MM.1S (cell line): ENCODE measurements around the gene PEX14.

Experiments
- DNase-seq: peaks from one replicate; pipeline ENCODE4 v3.0.0-alpha.2; 2015
- H2AFZ ChIP-seq: fragments of 300-600 bp; sonication (generic); 2 replicates; pipeline ENCODE4 v1.6.0; 2016; ENCODE audit warnings: antibody characterized with exemption, low read length
- H3F3A ChIP-seq: fragments of 300-600 bp; sonication (generic); 2 replicates; pipeline ENCODE4 v1.6.1; 2016; ENCODE audit warnings: mild to moderate bottlenecking, antibody characterized with exemption, low read length, moderate library complexity, mixed read lengths; ENCODE audit not compliant: insufficient read depth
- H3K27ac ChIP-seq: fragments of 300-600 bp; sonication (generic); 2 replicates; pipeline ENCODE4 v1.5.1; 2016; ENCODE audit warnings: mild to moderate bottlenecking, low read length
- H3K27me3 ChIP-seq: fragments of 300-600 bp; sonication (generic); replicated peaks from 2 replicates; pipeline ENCODE4 v1.6.0; 2016; ENCODE audit warnings: low read length; ENCODE audit not compliant: insufficient read depth
- H3K36me3 ChIP-seq: fragments of 300-600 bp; sonication (generic); replicated peaks from 2 replicates; pipeline ENCODE4 v1.6.1; 2016; ENCODE audit warnings: mild to moderate bottlenecking, low read length, mixed read lengths; ENCODE audit not compliant: insufficient read depth
- H3K4me1 ChIP-seq: fragments of 300-600 bp; sonication (generic); 2 replicates; pipeline ENCODE4 v1.6.1; 2016; ENCODE audit warnings: low read length, mixed read lengths
- H3K4me2 ChIP-seq: fragments of 300-600 bp; sonication (generic); 2 replicates; pipeline ENCODE4 v1.6.0; 2016; ENCODE audit warnings: low read depth, low read length
- H3K4me3 ChIP-seq: fragments of 300-600 bp; sonication (generic); 2 replicates; pipeline ENCODE4 v1.5.1; 2016; ENCODE audit warnings: low read length, mixed read lengths
- H3K79me2 ChIP-seq: fragments of 300-600 bp; sonication (generic); 2 replicates; pipeline ENCODE4 v1.6.1; 2016; ENCODE audit warnings: mixed run types, low read length, mixed read lengths
- H3K9ac ChIP-seq: fragments of 300-600 bp; sonication (generic); 2 replicates; pipeline ENCODE4 v1.6.1; 2016; ENCODE audit warnings: low read length, mixed read lengths
- H3K9me2 ChIP-seq: fragments of 300-600 bp; sonication (generic); replicated peaks from 2 replicates; pipeline ENCODE4 v1.6.1; 2016; ENCODE audit warnings: mild to moderate bottlenecking, low read length, mixed read lengths; ENCODE audit not compliant: insufficient read depth
- H3K9me3 ChIP-seq: fragments of 300-600 bp; sonication (generic); replicated peaks from 2 replicates; pipeline ENCODE4 v1.6.1; 2016; ENCODE audit warnings: mild to moderate bottlenecking, low read length, mixed read lengths; ENCODE audit not compliant: insufficient read depth
- H4K20me1 ChIP-seq: fragments of 300-600 bp; sonication (generic); 2 replicates; pipeline ENCODE4 v1.6.1; 2016; ENCODE audit warnings: mild to moderate bottlenecking, low read length, moderate library complexity, mixed read lengths; ENCODE audit not compliant: insufficient read depth
- EZH2 ChIP-seq: fragments of 300-600 bp; sonication (generic); optimal IDR thresholded peaks from 2 replicates; pipeline ENCODE3; 2017; ENCODE audit warnings: low read depth, mild to moderate bottlenecking, antibody characterized with exemption, low read length, mixed read lengths
- EZH2phosphoT487 ChIP-seq: fragments of 300-600 bp; sonication (generic); IDR thresholded peaks from 2 replicates; pipeline ENCODE4 v1.6.1; 2018; ENCODE audit warnings: antibody characterized with exemption, low read length
- TF ChIP-seq, protein P1 (sequence below): fragments of 300-600 bp; sonication (generic); IDR thresholded peaks from 2 replicates; pipeline ENCODE4 v1.5.1; 2016; ENCODE audit warnings: antibody characterized with exemption, low read length, mixed read lengths

PEX14 gene

DNA sequence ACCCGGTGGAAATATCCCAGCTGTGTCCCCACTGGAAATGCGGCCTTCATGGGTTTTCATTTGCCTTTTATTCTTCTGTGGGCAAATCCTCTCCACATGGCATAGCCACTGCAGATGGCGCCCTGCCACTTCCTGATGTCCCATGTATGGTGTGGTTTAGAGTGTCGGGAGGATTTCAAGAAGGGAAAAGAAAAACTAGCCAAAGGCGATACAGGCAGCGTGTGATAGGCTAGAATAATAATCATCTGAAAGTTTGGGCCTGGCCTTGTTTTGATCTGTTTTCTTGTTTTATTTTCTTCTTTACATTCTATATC, 123.6 kb downstream of the PEX14 start:
- Histone ChIP-seq H3K9me3 (no peaks in the 10 kb centered on the region), H2AFZ (no peak overlapping the region), H3K79me2 (no peaks in the 10 kb centered on the region), H3K4me2 (no peak overlapping the region), H4K20me1 (0 out of 2 replicates have a peak, but pooled peaks cover 3% of the 10 kb centered on the region), H3K9ac (no peak overlapping the region), H3K27ac (no peak overlapping the region), H3K4me1 (no peaks in the 10 kb centered on the region), H3K27me3 (no peaks in the 10 kb centered on the region), H3K9me2 (no peaks in the 10 kb centered on the region), H3K36me3 (no peaks in the 10 kb centered on the region), H3F3A (no peaks in the 10 kb centered on the region), H3K4me3 (no peak overlapping the region)
- TF ChIP-seq EZH2phosphoT487 (no peak), EZH2 (no peak)
- TF ChIP-seq, protein P1, sequence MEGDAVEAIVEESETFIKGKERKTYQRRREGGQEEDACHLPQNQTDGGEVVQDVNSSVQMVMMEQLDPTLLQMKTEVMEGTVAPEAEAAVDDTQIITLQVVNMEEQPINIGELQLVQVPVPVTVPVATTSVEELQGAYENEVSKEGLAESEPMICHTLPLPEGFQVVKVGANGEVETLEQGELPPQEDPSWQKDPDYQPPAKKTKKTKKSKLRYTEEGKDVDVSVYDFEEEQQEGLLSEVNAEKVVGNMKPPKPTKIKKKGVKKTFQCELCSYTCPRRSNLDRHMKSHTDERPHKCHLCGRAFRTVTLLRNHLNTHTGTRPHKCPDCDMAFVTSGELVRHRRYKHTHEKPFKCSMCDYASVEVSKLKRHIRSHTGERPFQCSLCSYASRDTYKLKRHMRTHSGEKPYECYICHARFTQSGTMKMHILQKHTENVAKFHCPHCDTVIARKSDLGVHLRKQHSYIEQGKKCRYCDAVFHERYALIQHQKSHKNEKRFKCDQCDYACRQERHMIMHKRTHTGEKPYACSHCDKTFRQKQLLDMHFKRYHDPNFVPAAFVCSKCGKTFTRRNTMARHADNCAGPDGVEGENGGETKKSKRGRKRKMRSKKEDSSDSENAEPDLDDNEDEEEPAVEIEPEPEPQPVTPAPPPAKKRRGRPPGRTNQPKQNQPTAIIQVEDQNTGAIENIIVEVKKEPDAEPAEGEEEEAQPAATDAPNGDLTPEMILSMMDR: no peak
- no peak for DNase-seq

DNA sequence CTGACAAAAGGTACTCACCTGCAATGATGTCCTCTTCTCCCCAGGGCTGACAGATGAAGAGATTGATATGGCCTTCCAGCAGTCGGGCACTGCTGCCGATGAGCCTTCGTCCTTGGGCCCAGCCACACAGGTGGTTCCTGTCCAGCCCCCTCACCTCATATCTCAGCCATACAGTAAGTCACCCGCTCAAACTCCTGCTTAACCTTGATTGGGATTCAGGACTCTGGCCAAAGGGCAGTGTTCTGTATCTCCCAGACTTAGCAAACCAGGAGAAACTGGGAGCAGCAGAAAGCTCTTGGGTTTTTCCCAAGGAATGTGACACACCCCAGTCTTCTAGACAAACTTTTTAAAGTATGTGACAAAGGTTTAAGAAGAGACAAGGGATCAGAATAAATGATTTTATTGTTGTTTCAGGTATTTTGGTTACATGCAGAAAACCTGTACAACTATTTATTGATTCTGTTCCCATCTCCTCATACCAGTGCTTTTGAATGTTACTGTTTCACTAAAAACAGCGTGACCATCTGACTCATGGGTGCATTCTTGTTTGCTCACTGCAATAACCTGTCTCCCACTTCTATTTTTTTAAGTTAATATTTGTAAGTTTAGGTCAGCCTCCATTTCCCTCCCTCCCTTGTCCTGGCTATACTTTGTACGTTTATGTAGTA, 124.6 kb downstream of the PEX14 start:
- Histone ChIP-seq H3F3A (no peaks in the 10 kb centered on the region), H3K9ac (no peak overlapping the region), H2AFZ (no peak overlapping the region), H4K20me1 (0 out of 2 replicates have a peak, but pooled peaks cover 3% of the 10 kb centered on the region), H3K4me1 (no peaks in the 10 kb centered on the region), H3K4me2 (no peak overlapping the region), H3K9me2 (no peaks in the 10 kb centered on the region), H3K9me3 (no peaks in the 10 kb centered on the region), H3K4me3 (no peak overlapping the region), H3K27me3 (no peaks in the 10 kb centered on the region), H3K79me2 (no peaks in the 10 kb centered on the region), H3K36me3 (no peaks in the 10 kb centered on the region), H3K27ac (no peak overlapping the region)
- no peak for DNase-seq
- TF ChIP-seq EZH2: no peak
- TF ChIP-seq, protein P1: no peak
- no peak for TF ChIP-seq EZH2phosphoT487

DNA sequence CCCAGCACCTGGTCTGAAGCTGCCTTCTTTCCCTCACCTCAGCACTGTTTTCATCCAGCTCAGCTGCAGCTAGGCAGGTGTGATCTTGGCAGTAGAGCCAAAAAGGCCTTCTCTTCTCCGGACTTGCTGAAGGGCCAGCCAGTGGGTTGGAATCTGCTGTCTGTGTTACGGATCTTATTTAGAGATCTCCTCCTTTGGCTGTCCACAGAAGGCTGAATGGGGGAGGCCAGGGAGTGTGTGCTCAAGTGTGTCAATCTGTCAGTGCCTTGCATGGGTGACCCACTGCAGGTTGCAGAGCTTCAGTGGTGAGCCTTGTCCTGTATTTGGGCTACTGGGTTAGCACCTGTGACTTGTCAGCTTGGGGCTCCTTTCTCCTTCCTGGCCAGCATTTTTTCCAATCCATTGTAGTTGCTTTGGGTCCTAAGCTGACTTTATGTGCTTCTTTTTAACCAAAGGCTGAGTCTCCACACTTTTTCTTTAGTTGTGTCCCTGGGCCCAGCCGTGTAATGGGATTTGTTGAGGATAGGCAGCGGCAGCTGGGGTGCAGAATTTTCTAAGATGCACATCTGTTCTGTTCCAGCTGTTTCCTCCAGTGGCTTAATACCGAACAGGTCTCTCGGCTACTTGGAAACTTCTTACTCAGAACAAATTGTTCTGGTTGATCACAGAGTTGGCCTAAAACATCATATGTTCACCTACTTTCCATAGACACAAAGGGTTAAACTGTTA, 126.8 kb downstream of the PEX14 start:
- Histone ChIP-seq H3K36me3 (no peaks in the 10 kb centered on the region), H2AFZ (no peak overlapping the region), H3K27me3 (no peaks in the 10 kb centered on the region), H3K4me1 (no peaks in the 10 kb centered on the region), H3K4me3 (no peak overlapping the region), H3F3A (no peaks in the 10 kb centered on the region), H3K4me2 (no peak overlapping the region), H3K27ac (no peak overlapping the region), H3K9me3 (no peaks in the 10 kb centered on the region), H3K9ac (no peak overlapping the region), H3K79me2 (no peaks in the 10 kb centered on the region), H4K20me1 (0 out of 2 replicates have a peak, but pooled peaks cover 3% of the 10 kb centered on the region), H3K9me2 (no peaks in the 10 kb centered on the region)
- TF ChIP-seq EZH2: no peak
- DNase-seq: no peak

DNA sequence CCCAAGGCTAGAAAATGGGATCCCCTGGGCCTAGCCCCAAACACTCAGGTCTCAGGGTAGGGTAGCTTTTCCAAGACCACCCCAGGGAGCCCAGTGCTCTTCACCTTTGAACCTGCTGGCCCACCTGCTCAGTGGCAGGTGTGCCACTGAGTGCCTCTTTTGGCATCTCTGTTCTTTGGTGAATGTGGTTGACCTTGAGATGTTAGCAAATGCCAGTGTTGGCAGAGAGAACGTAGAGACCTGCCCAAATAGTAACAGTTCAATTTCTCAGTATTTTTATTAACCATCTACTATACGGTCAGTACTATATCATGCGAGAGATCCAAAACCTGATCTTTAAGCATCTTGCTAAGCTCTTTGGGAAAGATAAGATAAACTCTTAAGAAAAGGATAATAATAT, 128.2 kb downstream of the PEX14 start:
- Histone ChIP-seq H3K9ac (no peak overlapping the region), H2AFZ (no peak overlapping the region), H3K9me2 (no peaks in the 10 kb centered on the region), H3K4me3 (no peak overlapping the region), H3K4me2 (no peak overlapping the region), H3K27ac (no peak overlapping the region), H3K9me3 (no peaks in the 10 kb centered on the region), H3K79me2 (no peaks in the 10 kb centered on the region), H4K20me1 (0 out of 2 replicates have a peak, but pooled peaks cover 3% of the 10 kb centered on the region), H3K4me1 (no peaks in the 10 kb centered on the region), H3K27me3 (no peaks in the 10 kb centered on the region), H3K36me3 (no peaks in the 10 kb centered on the region), H3F3A (no peaks in the 10 kb centered on the region)
- DNase-seq: no peak
- TF ChIP-seq EZH2phosphoT487 (no peak), EZH2 (no peak)
- TF ChIP-seq, protein P1: no peak
